T-cell (primary cell): Measurements from ENCODE around the gene TRIM47. TPM values are rescaled to one million over a fixed set of nuclear protein-coding genes. Genes with fewer than 3 reads are reported as not detected.

Source experiments
- ATAC-seq, 4 experiments: fragments of 200-7000 bp in 3 of 4; fragments of 150-1000 bp in 1 of 4; cut with Tn5 transposase; replicated peaks in 1 of 4; 1 replicate in 3 of 4; 2 replicates in 1 of 4; pipeline ENCODE4 v1.10.0; 2021; ENCODE audit warnings: moderate library complexity in 3 of 4, mild to moderate bottlenecking in 2 of 4, moderate number of reproducible peaks in 1 of 4
- CTCF ChIA-PET, 2 donors: fragments of 300-600 bp; sonication (Branson Sonifier 250); formaldehyde crosslinking; loops; one replicate each; lab custom pipeline; 2022; ENCODE audit warnings: antibody characterized with exemption in 2 of 2; lab: Charles Lee
- POLR2A ChIA-PET, 2 donors: fragments of 300-600 bp; sonication (Branson Sonifier 250); formaldehyde crosslinking; loops; one replicate each; lab custom pipeline; 2022; ENCODE audit warnings: antibody characterized with exemption in 2 of 2; lab: Charles Lee
- DNase-seq, 35 experiments: peaks; one replicate each; pipeline versions ENCODE4 v3.0.0 to v3.0.0-alpha.2; 2013 to 2023
- H3K27ac ChIP-seq: one replicate; pipeline ENCODE4 v1.5.1; 2013; ENCODE audit warnings: low read length
- H3K27me3 ChIP-seq, 2 experiments: replicated peaks in 1 of 2; 1 replicate in 1 of 2; 2 replicates in 1 of 2; pipeline versions ENCODE4 v1.6.1 to v1.7.0; 2013; ENCODE audit warnings: low read length in 1 of 2, mixed read lengths in 1 of 2; ENCODE audit not compliant: control insufficient read depth in 2 of 2, insufficient read depth in 2 of 2; ENCODE audit errors: extremely low read depth in 1 of 2
- H3K36me3 ChIP-seq, 2 donors: 1 replicate in 1 of 2; 2 replicates in 1 of 2; pipeline versions ENCODE4 v1.6.1 to v1.7.0; 2013; ENCODE audit warnings: low read length in 1 of 2; ENCODE audit not compliant: control insufficient read depth in 2 of 2, insufficient read depth in 1 of 2; ENCODE audit errors: extremely low read depth in 1 of 2
- H3K4me1 ChIP-seq, 2 experiments: 1 replicate in 1 of 2; 2 replicates in 1 of 2; pipeline versions ENCODE4 v1.6.1 to v1.7.0; 2013; ENCODE audit warnings: low read length in 2 of 2, mixed read lengths in 1 of 2; ENCODE audit not compliant: insufficient read depth in 2 of 2, control insufficient read depth in 1 of 2; ENCODE audit errors: extremely low read depth in 1 of 2
- H3K4me3 ChIP-seq, 2 donors: 1 replicate in 1 of 2; 2 replicates in 1 of 2; pipeline versions ENCODE4 v1.5.1 to v1.7.0; 2013; ENCODE audit warnings: mild to moderate bottlenecking in 2 of 2, low read length in 1 of 2, moderate library complexity in 1 of 2; ENCODE audit not compliant: control insufficient read depth in 1 of 2; ENCODE audit errors: extremely low read depth in 1 of 2
- H3K9me3 ChIP-seq: 2 replicates; pipeline ENCODE4 v1.7.0; 2013
- H3K27ac Mint-ChIP-seq, 2 donors: one replicate each; pipeline ENCODE4 v1.8.0; 2020 to 2021; ENCODE audit warnings: mild to moderate bottlenecking in 2 of 2, mixed read lengths in 2 of 2
- H3K27me3 Mint-ChIP-seq, 2 donors: one replicate each; pipeline ENCODE4 v1.8.0; 2021 to 2022; ENCODE audit warnings: mixed read lengths in 2 of 2
- H3K36me3 Mint-ChIP-seq: one replicate; pipeline ENCODE4 v1.8.0; 2021; ENCODE audit warnings: mixed read lengths
- H3K4me1 Mint-ChIP-seq, 3 donors: one replicate each; pipeline ENCODE4 v1.8.0; 2020 to 2022; ENCODE audit warnings: mixed read lengths in 3 of 3, mild to moderate bottlenecking in 1 of 3
- H3K4me3 Mint-ChIP-seq, 3 donors: one replicate each; pipeline ENCODE4 v1.8.0; 2020 to 2022; ENCODE audit warnings: mild to moderate bottlenecking in 3 of 3, mixed read lengths in 3 of 3, moderate library complexity in 3 of 3
- H3K9me3 Mint-ChIP-seq, 3 donors: one replicate each; pipeline ENCODE4 v1.8.0; 2020 to 2022; ENCODE audit warnings: mixed read lengths in 3 of 3
- WGBS: methylation state at CpG from one replicate; pipeline ENCODE4 v1.1.5; 2013; ENCODE audit warnings: missing lambda C conversion rate; ENCODE audit not compliant: insufficient coverage; 5-methylcytosine and 5-hydroxymethylcytosine counted together
- total RNA-seq, 35 experiments: library from RNA in 6 of 35; stranded (reverse) in 6 of 35; fragments of 120-200 nt in 1 of 35; gene quantifications; one replicate each; pipeline versions ENCODE4 v1.2.1 to v1.2.4 and lab custom pipeline; 2013 to 2026

Gene TRIM47, protein sequence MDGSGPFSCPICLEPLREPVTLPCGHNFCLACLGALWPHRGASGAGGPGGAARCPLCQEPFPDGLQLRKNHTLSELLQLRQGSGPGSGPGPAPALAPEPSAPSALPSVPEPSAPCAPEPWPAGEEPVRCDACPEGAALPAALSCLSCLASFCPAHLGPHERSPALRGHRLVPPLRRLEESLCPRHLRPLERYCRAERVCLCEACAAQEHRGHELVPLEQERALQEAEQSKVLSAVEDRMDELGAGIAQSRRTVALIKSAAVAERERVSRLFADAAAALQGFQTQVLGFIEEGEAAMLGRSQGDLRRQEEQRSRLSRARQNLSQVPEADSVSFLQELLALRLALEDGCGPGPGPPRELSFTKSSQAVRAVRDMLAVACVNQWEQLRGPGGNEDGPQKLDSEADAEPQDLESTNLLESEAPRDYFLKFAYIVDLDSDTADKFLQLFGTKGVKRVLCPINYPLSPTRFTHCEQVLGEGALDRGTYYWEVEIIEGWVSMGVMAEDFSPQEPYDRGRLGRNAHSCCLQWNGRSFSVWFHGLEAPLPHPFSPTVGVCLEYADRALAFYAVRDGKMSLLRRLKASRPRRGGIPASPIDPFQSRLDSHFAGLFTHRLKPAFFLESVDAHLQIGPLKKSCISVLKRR
- total RNA-seq (10 to 100 TPM in 3 of 5 donors, 1 to 10 TPM in 2; 2.6 to 24.6 (median 18.3) TPM), total RNA-seq (lab: John Stamatoyannopoulos, UW) (2.1 to 16.7 (median 7.5) reads per million in 29 experiments)
- 7.3 TPM for total RNA-seq (2013)

DNA sequence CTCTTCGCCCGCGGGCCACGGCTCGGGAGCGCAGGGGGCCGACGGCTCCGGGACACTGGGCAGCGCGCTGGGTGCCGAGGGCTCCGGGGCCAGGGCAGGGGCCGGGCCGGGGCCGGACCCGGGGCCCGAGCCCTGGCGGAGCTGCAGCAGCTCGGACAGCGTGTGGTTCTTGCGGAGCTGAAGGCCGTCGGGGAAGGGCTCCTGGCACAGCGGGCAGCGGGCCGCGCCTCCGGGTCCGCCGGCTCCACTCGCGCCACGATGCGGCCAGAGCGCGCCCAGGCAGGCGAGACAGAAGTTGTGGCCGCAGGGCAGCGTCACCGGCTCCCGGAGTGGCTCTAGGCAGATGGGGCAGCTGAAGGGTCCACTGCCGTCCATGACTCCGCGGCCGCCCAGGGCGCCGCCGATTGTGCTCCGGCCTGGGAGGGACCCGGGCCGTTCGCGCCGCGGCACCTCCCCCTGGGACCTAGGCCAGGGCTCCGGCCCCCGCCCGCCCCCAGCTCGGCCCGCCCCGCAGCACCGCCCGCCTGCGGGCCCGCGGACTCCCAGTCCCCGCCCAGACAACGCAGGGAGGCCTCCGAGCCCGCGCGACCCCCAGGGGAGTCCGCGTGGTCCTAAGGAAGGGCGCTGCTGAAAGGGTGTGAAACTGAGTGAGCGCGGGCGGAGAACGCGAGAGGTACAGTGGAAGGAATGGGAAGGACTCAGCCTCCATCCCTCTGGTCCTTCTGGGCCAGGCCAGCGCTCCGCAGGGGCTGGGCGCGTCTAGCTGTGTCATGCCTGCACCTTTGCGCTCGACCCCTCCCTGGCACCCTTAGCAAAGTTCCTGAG lies at the start of gene TRIM47:
Gene TRIM47, minus strand, starts transcription at position 408 of the 825 bp plus-strand sequence. Its CDS starts 33 bp downstream, at position 375.
- Mint-ChIP-seq H3K4me3 (peak within 1 kb of the TSS; percentile 78 to 88 (median 85)), H3K4me1 (peaks cover 33 to 51% (median 36%) of the 10 kb centered on the region in 3 donors), H3K9me3 (no peaks in the 10 kb centered on the region), H3K36me3 (no peaks in the 10 kb centered on the region), H3K27ac (peak within 1 kb of the TSS; percentile 90 to 94), H3K27me3 (peaks cover 0 to 4% of the 10 kb centered on the region in 2 donors)
- ChIA-PET CTCF (interaction anchor here in 1 of 2 donors (0.6 to 2.8 kb wide), 3 partner anchors 14 to 321 kb away, joined by 3 to 33 read pairs (median 4); partner anchors contain the start of gene WBP2), POLR2A (no interaction called here)
- peaks cover 13 to 58% of the 10 kb centered on the region in 2 experiments for H3K4me1 ChIP-seq
- ATAC-seq (no peak), DNase-seq (peak in 1 of 35 experiments; percentile 24)
- H3K9me3 ChIP-seq: no peaks in the 10 kb centered on the region
- H3K27ac ChIP-seq: peak within 1 kb of the TSS; percentile 79
- 3% methylated on average over 87 of the region's 87 CpGs for whole genome bisulfite sequencing
- no peaks in the 10 kb centered on the region for H3K36me3 ChIP-seq
- H3K27me3 ChIP-seq: peaks cover 2 to 27% of the 10 kb centered on the region in 2 experiments
- peak within 1 kb of the TSS; percentile 29 to 67 for H3K4me3 ChIP-seq

DNA sequence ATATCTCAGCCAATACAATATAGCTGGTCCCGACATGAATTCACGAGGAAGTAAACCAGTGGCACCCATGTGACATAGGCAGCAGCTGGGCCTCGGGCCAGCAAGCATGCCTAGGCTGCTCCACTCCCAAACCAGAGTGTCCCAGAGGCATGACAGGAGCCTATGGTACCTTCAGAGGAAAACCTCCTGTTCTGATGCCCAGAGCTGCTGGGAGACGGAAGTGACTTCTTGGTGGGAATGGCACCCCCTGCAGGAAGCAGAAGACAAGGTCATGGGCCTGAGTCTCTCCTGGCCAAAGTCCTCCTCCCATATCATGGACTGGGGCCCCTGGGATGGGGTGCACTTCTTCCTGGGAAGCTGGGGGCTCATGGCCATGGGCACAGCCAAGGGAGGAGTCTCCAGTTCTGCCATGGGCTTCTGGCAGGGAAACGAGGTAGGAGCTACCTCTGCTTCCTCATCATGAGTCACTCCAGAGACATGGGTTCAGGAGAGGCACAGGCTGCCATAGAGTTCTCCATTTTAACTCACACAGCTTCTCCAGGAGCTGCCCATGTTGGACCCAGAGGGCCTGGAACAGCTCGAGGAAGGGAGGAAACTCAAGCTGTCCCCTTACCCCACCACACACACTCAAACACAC lies 49.0 kb upstream of the TRIM47 start:
- no peak overlapping the region for H3K27ac ChIP-seq
- no peak overlapping the region for H3K4me3 Mint-ChIP-seq
- H3K4me1 Mint-ChIP-seq: no peaks in the 10 kb centered on the region
- DNase-seq (no peak), ATAC-seq (no peak)
- no peaks in the 10 kb centered on the region for H3K27me3 ChIP-seq
- no peak overlapping the region for H3K27ac Mint-ChIP-seq
- no peaks in the 10 kb centered on the region for H3K9me3 Mint-ChIP-seq
- ChIA-PET POLR2A (interaction anchor here in 1 of 2 donors (0.6 kb wide), 1 partner anchor 29 kb away, joined by 4 read pairs; no protein-coding TSS in a partner anchor), CTCF (interaction anchor here (0.5 to 1.0 kb wide), 3 partner anchors 72 to 253 kb away, joined by 3 to 10 read pairs (median 3); partner anchors contain the start of gene WBP2 (in 1 of the 2))
- H3K36me3 Mint-ChIP-seq: no peaks in the 10 kb centered on the region
- no peaks in the 10 kb centered on the region for H3K4me1 ChIP-seq
- no peaks in the 10 kb centered on the region for H3K9me3 ChIP-seq
- WGBS: 89% methylated on average over 6 of the region's 6 CpGs
- no peak overlapping the region for H3K4me3 ChIP-seq
- H3K36me3 ChIP-seq: peaks cover 0 to 7% of the 10 kb centered on the region in 2 donors
- H3K27me3 Mint-ChIP-seq: no peaks in the 10 kb centered on the region

DNA sequence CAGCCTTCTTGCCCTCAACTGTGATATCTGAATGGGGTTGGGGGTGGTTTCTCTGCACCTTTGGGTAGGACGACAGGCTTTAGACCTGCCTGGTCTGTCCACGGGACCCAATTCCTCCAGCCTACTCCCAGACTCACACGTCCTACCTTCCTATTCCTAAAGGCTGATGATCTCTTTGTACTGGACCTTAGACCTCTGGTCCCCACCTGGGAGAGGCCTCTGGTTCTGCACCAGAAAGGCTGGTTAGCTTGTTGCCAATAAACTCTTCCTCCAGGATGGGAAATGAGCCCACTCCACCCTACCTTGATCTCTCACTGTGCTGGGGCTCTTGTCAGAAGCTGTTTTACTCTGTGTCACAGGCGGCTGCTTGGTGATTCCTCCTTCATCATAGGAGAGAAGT lies 48.1 kb upstream of the TRIM47 start:
- Mint-ChIP-seq H3K9me3 (no peaks in the 10 kb centered on the region), H3K27me3 (no peaks in the 10 kb centered on the region), H3K36me3 (no peaks in the 10 kb centered on the region), H3K4me3 (no peak overlapping the region), H3K4me1 (no peaks in the 10 kb centered on the region), H3K27ac (no peak overlapping the region)
- POLR2A ChIA-PET: interaction anchor here in 1 of 2 donors (0.9 kb wide), 1 partner anchor 23 kb away, joined by 3 read pairs; no protein-coding TSS in a partner anchor
- H3K36me3 ChIP-seq: peaks cover 0 to 7% of the 10 kb centered on the region in 2 donors
- DNase-seq: no peak
- no peak for ATAC-seq
- no peak overlapping the region for H3K27ac ChIP-seq
- no peaks in the 10 kb centered on the region for H3K27me3 ChIP-seq
- H3K4me1 ChIP-seq: no peaks in the 10 kb centered on the region
- no peaks in the 10 kb centered on the region for H3K9me3 ChIP-seq
- WGBS: 92% methylated on average over 2 of the region's 4 CpGs
- no peak overlapping the region for H3K4me3 ChIP-seq
- CTCF ChIA-PET: interaction anchor here in 1 of 2 donors (0.5 kb wide), 1 partner anchor 191 kb away, joined by 5 read pairs; no protein-coding TSS in a partner anchor

DNA sequence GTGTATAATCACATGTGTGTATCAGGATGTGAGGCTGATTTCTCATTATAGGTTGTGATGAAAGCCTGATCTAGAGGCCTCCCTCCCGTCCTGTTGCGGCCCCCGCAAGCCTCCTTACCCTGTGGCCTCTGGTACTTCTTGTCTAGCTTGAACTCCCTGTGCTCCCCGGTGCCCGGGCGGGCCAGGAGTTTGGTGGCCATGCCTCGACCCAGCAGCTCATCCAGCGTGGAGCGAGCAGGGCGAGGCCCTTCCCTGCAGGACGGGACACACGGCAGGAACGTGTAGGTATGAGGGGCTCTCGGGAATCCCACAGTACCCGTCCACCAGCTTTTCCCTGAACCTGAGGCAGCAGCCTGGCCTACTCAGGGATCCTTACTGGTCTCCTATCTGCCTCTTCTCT lies 47.5 kb upstream of the TRIM47 start:
- H3K4me1 Mint-ChIP-seq: no peaks in the 10 kb centered on the region
- POLR2A ChIA-PET: interaction anchor here (0.6 to 0.9 kb wide), 2 partner anchors 23 to 386 kb away, joined by 3 to 8 read pairs; no protein-coding TSS in a partner anchor
- CTCF ChIA-PET: interaction anchor here in 1 of 2 donors (0.5 kb wide), 1 partner anchor 191 kb away, joined by 5 read pairs; no protein-coding TSS in a partner anchor

DNA sequence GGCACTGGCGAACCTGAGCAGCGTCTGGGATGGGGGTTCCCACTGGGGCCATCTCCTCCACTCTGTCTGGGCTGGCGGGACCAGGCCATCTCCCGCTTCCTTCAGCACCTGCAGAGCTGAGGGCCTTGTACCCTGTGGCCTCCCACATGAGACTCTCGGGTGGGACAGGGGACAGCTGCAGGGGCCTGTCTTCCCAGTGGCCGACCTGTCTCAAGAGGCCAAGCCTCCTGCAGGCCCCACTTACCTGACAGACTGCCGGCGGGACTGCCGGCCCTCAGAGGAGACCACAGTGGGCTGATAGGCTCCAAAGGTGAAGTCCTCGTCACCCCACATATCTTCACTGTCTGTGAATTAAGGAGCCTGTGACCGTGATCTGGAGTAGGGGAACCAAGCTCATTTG lies 46.7 kb upstream of the TRIM47 start:
- POLR2A ChIA-PET: interaction anchor here in 1 of 2 donors (0.6 kb wide), 1 partner anchor 385 kb away, joined by 8 read pairs; no protein-coding TSS in a partner anchor
- no peak for ATAC-seq
- Mint-ChIP-seq H3K36me3 (no peaks in the 10 kb centered on the region), H3K4me1 (no peaks in the 10 kb centered on the region), H3K4me3 (no peak overlapping the region), H3K9me3 (no peaks in the 10 kb centered on the region), H3K27me3 (no peaks in the 10 kb centered on the region), H3K27ac (no peak overlapping the region)
- CTCF ChIA-PET: interaction anchor here in 1 of 2 donors (0.9 kb wide), 1 partner anchor 90 kb away, joined by 3 read pairs; no protein-coding TSS in a partner anchor
- 89% methylated on average over 6 of the region's 11 CpGs for WGBS
- no peaks in the 10 kb centered on the region for H3K27me3 ChIP-seq
- H3K36me3 ChIP-seq: peaks cover 0 to 7% of the 10 kb centered on the region in 2 donors
- no peaks in the 10 kb centered on the region for H3K9me3 ChIP-seq
- H3K4me1 ChIP-seq: no peaks in the 10 kb centered on the region
- no peak for DNase-seq
- H3K4me3 ChIP-seq: no peak overlapping the region
- H3K27ac ChIP-seq: no peak overlapping the region

More for the DNA sequence above, 47.5 kb upstream of the TRIM47 start:
- Histone ChIP-seq H3K27ac (no peak overlapping the region), H3K4me3 (no peak overlapping the region), H3K27me3 (no peaks in the 10 kb centered on the region), H3K9me3 (no peaks in the 10 kb centered on the region), H3K4me1 (no peaks in the 10 kb centered on the region), H3K36me3 (peaks cover 0 to 7% of the 10 kb centered on the region in 2 donors)
- no peak for ATAC-seq
- no peak overlapping the region for H3K4me3 Mint-ChIP-seq
- no peaks in the 10 kb centered on the region for H3K27me3 Mint-ChIP-seq
- DNase-seq: no peak
- no peaks in the 10 kb centered on the region for H3K36me3 Mint-ChIP-seq
- H3K27ac Mint-ChIP-seq: no peak overlapping the region
- 97% methylated on average over 12 of the region's 15 CpGs for WGBS
- no peaks in the 10 kb centered on the region for H3K9me3 Mint-ChIP-seq
